Prostate gland (tissue), 2 donors: ENCODE data around the gene ANGEL1.

Experiments
- POLR2A ChIP-seq: fragments of 450-650 bp; IDR thresholded peaks from one replicate; pipeline ENCODE4 v1.6.1; 2016; ENCODE audit warnings: antibody characterized with exemption, mild to moderate bottlenecking
- POLR2AphosphoS5 ChIP-seq: sonication (generic); formaldehyde crosslinking; IDR thresholded peaks from one replicate; pipeline ENCODE4 v1.6.1; 2017; ENCODE audit warnings: antibody characterized with exemption
- TF ChIP-seq, protein P1 (sequence below), 4 experiments: fragments of 200-600 bp in 2 of 4; fragments of 450-650 bp in 2 of 4; sonication (generic) in 2 of 4; IDR thresholded peaks; 1 replicate in 3 of 4; 2 replicates in 1 of 4; pipeline ENCODE4 v1.5.1; 2016 to 2019; ENCODE audit warnings: antibody characterized with exemption in 4 of 4, mild to moderate bottlenecking in 2 of 4, moderate library complexity in 2 of 4

DNA sequence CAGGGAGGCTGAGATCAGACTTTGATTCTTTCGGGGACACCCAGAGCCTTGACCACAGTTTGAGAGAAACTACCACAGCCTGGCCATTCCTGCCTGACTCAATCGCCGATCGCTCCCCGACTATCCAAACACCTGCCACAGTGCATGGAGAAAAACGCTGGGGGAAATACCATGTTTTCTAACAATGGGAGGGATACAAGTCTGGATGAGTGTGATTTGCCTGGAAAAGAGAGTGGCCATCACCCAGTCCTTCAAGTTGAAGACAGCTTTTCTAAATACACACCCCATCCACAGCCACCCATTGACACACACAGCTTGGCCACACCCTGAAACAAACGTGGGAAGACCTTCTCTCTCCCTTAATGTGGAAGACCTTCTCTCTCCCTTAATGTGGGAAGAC is 58.1 kb downstream of the ANGEL1 start:
- TF ChIP-seq POLR2A (no peak), POLR2AphosphoS5 (no peak)
- TF ChIP-seq, protein P1, sequence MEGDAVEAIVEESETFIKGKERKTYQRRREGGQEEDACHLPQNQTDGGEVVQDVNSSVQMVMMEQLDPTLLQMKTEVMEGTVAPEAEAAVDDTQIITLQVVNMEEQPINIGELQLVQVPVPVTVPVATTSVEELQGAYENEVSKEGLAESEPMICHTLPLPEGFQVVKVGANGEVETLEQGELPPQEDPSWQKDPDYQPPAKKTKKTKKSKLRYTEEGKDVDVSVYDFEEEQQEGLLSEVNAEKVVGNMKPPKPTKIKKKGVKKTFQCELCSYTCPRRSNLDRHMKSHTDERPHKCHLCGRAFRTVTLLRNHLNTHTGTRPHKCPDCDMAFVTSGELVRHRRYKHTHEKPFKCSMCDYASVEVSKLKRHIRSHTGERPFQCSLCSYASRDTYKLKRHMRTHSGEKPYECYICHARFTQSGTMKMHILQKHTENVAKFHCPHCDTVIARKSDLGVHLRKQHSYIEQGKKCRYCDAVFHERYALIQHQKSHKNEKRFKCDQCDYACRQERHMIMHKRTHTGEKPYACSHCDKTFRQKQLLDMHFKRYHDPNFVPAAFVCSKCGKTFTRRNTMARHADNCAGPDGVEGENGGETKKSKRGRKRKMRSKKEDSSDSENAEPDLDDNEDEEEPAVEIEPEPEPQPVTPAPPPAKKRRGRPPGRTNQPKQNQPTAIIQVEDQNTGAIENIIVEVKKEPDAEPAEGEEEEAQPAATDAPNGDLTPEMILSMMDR (IDR thresholded peaks at IDR 0.05): no peak
